Renal cortical epithelial cell (primary cell): ENCODE data around the gene TEX10. TPM values are rescaled to one million over a fixed set of nuclear protein-coding genes. Genes with fewer than 3 reads are reported as not detected.
"Not testable (repeated sequence)": the region's sequence is repeated elsewhere in the genome, so short reads cannot be mapped to it uniquely, and the experiment has no call there.

Experiments used
- DNase-seq: peaks from one replicate; pipeline ENCODE4 v3.0.0-alpha.2; 2011; ENCODE audit warnings: low read depth
- total RNA-seq: library from RNA; depleted of rRNA; stranded (reverse); fragments of >200 nt; gene quantifications from 2 replicates; pipeline ENCODE4 v1.2.3, GENCODE V29; 2014

The TEX10 gene
- total RNA-seq, 1 donor from 2014 or later = 29.3 TPM

DNA sequence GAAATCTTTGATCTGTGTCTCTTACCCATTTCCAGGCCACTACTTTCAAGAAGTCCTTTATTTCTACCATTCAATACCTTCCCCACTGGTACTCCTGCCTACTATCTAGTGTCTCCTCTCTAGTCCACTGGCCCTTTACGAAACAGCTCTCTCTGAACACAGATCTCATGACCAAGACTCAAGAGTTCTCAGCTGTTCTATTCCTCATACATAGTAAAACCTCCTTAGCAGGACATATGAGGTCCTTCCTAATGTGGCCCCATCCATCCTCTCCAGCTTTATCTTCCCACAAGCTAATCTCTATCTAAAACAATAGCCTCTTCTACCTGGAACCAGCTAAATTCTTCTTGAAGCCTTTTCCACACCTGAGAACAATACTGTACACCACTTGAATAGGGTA lies 2.6 kb downstream of the TEX10 start:
- no peak for DNase-seq

DNA sequence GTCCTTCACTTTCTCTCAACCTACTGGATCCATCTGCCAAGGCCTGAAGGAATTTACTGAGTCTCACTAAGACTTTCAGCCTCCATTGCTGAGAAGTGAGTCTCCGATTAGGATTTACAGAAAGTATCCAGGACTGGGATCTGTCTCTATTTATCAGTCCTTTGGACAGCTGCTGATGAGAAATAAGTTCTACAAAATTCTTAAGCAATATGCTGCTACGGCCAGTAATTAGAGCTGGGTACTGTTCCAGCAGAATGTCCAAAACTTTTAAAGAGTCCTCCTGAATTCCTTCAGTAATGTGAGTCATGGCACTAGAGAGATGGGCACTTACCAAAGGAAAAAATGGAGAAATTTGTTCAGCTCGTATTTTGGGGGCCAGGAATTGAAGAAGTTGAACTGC lies 5.9 kb downstream of the TEX10 start:
- no peak for DNase-seq

DNA sequence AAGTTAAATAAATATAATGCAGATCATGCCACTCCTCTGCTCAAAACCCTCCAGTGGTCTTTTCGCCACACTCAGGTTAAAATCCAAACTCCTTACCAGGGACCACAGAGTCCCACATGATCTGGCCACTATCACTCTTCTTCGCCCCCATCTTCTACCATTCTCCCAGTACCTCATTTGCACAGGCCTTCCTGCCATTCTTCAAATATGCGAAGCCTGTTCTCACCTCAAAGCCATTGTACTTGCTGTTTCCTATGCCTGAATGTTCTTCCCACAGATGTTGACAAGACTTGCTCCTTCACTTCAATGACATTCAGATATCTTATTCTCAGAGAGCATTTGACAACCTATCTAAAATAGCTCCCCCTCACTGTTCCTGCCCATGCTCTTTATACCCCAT lies 10.9 kb downstream of the TEX10 start:
- DNase-seq = no peak

DNA sequence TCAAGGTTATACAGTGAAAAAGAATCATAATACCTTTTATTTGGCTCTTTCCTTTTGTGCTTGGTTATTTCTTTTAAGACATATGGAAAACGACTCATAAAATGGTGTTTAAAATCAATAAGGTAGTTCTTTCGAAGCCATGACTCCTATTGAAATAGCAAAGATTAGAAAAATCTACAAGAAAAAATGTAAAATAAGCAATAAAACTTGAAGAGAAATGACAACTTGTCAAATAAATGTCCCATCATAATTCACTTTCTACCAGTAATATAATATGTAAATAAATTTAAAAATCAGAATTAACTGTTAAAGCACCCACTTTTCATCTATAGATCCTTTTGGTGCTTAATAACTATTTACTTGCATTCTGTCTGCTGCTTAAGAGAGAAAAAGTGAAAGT lies 12.5 kb downstream of the TEX10 start:
- no peak for DNase-seq

DNA sequence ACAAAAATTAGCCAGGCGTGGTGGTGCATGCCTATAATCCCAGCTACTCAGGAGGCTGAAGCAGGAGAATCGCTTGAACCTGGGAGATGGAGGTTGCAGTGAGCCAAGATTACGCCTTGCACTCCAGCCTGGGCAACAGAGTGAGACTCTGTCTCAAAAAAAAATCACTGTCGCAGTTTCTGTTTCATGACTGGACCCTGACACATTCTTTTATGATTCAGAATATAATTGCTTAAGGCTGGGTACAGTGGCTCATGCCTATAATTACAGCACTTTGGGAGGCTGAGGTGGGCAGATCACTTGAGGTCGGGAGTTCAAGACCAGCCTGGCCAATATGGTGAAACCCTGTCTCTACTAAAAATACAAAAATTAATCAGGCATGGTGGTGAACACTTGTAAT lies 14.0 kb downstream of the TEX10 start:
- DNase-seq = not testable (repeated sequence)

DNA sequence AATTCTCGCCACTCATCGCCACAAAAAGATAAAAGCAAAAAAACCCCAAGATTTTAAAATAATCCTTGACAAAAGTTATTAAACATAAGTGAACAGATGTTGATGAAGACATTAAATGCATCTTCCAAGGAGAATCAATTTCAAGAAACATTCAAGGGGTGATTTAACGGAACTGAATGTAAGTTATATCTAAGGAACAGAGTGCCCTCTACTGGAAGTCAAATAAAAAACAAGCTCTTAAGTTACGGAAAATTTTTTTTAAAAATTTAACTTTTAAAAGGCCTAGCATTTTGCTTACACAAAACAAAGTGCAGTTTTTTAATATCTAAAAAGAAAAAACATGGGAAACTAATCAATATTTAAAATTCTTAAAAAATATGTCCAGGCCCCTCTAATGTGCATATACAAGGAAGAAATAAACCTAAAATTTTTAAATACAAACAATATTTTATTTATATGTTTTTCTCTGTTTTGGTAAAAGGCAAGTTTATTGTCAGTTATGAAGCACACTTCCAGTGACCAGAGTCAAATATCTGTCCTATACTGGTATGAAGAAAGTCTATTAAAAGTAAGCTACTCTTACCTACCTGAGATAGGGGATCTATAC lies 28.0 kb downstream of the TEX10 start:
- peak; percentile 69 for DNase-seq

DNA sequence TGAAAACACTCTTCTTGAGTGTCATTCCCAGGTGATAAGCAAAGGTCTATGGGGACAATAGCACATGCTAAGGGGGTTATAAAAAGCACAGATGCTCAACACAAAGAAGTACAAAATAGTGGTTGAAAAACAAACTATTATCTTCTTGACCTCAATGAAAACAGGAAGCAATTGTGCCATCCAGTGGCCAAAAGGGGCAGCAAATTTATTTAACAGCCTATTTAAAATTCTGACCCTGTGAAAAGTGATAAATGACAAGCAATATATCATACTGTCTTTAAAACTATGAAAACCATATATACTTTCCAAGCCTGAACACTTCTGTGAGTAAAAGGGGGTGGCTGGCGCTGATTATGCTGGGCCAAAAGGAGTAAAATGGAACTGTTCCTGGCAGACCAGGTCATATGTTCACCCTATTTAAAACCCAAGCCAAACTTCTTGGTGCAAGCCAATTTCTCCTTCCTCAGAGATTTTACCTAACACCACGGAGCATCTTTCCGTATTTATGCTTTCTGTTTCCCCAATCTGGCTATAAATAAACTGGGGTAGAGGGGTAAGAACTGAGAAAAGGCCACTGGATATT lies 29.7 kb downstream of the TEX10 start:
- peak; percentile 58 for DNase-seq

DNA sequence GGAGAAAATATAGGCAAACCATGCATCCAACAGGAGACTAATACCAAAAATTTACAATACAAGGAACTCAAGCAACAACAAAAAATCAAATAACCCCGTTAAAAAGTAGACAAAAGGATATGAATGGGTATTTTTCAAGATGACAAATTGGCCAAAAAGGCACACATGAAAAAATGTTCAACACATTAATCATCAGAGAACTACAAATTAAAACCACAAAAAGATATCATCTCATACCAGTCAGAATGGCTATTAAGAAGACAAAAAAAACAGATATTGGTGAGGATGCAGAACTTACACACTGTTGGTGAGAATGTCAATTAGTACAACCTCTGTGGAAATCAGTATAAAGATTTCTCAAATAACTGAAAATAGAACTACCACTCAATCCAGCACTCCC lies 35.0 kb downstream of the TEX10 start:
- DNase-seq = no peak

DNA sequence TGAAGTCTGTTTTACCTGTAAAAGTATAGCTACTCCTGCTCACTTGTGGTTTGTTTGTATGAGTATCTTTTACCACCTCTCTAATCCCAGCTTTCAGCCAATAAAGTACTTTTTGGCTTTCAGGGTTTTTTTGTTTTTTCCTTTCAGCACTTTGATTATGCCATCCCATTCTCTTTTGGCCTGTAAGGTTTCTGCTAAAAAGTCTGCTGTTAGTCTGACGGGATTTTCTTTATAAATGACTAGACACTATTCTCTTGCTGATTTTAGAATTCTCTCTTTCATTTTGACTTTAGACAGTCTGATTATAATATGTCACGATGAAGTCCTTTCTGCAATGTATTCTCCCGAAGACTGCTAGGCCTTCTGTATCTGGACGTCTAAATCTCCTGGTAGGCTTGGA lies 37.2 kb downstream of the TEX10 start:
- DNase-seq = no peak

DNA sequence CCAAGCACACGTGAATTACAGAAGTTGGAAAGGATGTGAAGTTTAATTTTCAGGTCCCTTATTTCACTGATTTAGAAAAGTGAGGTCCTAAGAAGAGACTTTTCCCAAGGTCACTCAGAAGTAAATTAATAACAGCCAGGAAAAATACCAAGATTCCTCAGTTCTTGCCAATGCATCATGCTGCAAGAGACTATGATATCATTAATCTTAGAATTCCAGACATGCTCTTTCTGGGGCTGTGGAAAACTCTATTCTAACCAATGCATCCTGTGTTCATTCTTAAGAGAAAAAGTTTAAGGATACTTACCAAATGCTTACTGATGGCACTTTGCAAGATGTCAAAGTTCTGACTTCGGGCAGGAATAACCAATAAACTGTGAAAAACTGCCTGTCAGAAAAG lies 42.8 kb downstream of the TEX10 start:
- DNase-seq = peak; percentile 14

DNA sequence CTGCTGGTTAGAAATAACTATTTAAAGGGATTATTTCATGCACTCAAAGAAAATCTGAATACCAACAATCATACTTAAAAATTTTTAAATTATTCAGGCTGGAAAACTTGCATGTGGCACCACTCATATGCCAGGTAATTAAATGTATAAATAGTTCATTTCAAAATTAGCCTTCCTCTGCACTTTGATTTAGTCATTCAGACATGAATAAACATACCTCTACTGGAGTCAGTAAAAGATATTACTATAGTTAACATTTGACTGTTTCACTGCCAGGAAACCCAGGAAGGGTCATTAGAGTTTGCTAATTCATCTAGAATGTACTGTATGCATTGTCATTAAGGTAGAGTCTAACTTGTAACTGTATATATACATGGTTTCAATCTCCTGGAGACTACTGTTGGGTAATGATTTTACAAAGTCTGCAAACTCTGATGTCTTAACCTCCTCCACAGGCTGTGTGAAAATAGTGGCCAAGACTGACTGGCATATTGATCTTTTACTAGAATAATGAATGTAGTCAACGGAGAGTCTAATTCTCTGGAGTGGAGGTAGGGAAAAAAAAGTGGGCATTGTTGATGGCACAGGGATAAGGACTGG lies 43.7 kb downstream of the TEX10 start:
- DNase-seq = peak; percentile 3

DNA sequence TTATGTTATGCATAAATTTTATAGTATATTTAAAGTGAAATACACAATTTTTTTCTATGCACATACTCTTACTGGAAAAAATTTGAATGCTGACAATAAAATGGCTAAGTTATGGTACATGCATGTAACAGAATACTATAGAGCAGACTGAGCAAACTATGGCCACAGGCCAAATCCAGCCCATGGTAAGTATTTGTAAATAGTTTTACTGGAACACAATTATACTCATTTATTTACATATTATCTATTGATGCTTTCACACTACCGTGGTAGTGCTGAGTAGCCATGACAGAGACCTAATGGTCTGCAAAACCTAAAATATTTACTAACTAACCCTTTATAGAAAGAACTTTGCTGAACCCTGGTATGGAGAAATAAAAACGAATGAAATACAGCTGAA lies 45.7 kb downstream of the TEX10 start:
- DNase-seq = no peak

DNA sequence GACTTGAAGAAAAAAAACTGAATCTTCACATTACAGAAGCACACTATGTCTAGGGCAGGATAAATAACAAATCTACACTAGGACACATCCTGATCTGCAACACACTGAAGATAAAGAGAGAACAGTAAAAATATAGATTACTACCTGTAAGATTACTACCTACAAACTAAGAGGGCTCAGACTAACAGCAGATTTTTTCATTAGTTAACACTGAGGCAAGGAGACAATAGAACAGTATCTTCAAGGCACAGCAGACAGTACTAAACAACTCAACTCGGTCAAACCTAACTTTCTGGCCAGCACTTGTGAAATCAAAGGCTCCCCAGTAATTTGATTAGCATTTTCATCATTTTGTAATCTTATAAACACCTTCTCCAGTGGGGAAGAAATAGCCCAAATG lies 46.5 kb downstream of the TEX10 start:
- no peak for DNase-seq

DNA sequence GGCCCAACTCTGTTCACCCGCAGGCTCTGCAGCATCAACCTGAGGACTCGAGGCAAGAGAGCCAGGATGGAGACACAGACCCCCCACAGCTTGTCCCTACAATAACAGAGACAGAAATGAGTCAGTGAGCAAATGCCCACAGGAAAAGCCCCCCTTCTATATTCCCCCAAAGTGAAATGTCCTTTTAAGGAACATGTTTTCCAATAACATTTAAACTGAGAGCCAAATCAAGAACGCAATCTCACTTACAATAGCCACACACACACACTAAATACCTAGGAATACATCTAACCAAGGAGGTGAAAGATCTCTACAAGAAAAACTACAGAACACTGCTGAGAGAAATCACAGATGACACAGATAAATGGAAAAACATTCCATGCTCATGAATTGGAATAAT lies 49.0 kb downstream of the TEX10 start:
- DNase-seq = no peak

DNA sequence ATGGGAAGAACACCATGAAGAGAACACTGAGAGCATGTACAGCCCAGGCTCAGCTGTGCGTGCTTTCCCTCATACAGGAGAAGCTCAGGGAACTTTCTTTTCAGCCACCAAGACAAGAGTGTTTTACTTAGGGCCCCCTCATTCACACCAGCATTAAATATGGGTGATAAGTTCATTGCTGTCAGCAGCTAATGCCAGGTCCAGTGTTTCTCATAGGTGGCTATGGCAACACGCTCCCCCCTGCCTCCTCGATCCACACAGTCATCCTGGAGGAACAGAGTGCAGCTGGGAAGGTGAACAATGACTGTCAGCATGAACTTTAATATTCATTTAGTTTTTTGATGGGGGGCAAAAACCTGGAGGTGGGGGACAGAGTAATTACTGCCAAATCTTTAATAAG lies 54.4 kb downstream of the TEX10 start:
- DNase-seq = no peak

DNA sequence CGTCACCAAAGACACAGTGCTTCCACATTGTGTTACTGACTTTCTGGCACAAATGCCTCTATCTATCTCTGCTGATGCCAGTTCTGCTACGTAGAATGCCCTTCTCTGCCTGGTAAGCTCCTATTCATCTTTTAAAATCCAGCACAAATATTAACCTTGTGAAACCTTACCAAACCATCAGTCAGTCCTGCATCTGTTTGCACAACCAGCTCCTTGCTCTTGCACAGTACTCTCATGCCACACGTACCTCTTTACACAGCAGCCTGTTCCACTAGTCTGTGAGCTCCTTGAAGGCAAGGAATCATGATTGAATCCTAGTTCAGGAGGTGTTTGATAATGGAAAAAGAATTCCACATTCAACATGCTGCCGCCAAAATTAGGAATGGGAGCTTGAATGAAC lies 56.3 kb downstream of the TEX10 start:
- DNase-seq = no peak

DNA sequence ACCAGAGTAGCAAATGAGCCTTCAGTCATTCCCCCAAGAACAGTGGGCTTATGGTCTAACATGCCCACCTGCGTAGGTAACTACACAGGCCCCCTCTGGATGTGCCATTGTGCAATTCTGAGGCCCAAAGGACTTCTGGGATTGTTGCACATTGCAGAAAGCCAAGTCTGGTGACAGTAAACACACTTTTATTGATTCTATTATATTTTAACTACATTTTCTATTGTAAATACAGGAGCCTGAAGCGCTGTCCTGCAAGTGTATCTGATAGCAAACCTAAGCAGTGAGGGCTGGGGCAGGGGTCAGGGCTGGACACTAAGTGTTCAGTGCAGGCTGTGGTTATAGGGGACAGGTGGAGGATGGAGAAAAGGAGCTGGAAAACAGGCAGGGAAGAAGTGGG lies 57.5 kb downstream of the TEX10 start:
- DNase-seq = no peak

DNA sequence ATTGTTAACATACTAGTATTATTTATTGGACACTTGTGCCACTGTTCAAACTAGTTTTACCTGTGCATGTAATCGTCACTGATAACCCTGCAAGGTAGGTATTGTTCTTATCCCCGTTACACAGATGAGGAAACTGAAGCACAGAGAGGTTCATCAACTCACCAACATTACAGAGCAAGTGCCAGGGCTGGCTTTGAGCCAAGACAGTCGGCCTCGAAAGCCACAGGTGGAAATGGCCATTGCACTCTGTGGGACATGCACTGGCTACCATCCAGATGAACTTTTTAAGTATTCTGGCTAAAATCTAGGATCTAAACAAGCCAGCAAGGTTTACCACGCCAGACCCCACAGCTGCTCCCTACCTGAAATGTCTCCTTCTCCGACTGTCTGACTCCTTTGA lies 57.9 kb downstream of the TEX10 start:
- DNase-seq = no peak

DNA sequence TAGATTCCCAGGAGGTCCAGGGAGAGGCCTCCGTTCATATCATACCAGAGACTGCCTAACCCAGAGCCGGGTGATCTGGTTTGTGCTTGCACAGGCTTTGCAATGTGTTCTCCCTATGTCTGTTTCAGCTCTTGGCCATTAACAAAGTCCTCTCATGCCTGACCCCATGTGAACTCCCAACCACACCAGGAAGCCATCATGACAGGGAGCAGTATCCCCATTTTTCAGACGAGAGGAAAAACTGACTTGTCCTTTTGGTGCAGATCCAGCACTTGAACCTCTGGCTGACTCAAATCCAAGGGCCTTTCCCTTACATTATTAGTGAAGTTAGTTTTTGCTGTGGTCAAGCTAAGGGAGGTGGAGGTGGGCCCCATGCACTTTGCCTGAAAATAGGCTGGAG lies 58.4 kb downstream of the TEX10 start:
- DNase-seq = no peak

DNA sequence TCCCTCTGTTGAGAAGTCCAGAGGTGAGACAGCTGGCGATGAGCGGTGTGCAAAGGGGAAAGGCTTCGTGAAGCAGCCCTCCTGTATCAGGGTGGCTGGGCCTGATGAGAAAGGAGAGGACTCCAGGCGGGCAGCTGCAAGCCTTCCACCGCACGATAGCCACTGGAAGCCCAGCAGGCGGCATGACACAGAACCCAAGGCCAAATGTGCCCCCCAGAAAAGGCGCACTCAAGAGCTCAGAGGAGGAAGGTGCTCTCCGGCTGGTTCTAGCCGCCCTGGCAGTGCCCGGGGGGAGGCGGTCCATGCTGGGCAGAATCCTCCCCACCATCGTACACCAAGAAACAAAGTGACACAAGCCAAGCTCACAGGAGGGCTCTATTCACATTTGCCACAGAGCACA lies 60.3 kb downstream of the TEX10 start:
- no peak for DNase-seq

DNA sequence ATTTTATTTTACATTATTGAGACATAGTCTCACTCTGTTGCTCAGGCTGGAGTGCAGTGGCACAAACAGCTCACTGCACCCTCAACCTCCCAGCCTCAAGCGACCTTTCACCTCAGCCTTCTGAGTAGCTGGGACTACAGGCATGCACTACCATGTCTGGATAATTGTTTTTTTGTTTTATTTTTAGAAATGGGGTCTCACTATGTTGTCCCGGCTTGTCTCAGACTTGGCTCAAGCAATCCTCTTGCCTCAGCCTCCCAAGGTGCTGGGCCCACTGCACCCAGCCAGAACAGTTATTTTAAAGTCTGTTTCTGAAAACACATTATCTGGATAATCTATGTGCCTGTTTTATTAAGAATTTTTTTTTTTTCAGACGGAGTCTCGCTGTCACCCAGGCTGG lies 62.0 kb downstream of the TEX10 start:
- no peak for DNase-seq

DNA sequence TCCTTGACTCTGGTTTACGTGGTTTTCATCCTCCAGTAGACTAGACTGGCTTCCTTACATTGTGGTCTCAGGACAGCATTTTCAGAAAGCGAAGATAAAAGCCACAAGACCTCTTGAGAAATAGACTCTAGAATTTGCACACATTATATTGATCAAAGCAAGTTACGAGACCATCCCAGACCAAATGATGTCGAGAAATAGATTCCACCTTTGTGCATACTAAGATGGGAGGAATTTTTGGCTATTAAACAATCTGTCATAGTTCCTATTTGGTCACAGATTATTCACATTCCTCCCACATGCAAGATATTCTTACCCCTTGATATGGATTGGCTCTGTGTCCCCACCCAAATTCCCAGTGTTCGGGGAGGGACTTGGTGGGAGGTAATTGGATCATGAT lies 65.6 kb downstream of the TEX10 start:
- DNase-seq = no peak

DNA sequence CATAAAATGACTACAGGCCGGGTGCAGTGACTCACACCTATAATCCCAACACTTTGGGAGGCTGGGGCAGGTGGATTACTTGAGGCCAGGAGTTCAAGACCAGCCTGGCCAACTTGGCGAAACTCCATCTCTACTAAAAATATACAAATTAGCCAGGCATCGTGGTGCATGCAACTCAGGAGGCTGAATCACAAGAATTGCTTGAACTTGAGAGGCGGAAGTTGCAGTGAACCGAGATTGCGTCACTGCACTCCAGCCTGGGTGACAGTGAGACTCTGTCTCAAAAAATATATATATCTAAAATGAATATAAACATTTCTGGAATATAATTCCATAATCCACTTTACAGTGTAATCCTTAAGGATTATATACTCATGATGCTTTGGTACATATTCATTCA lies 66.5 kb downstream of the TEX10 start:
- no peak for DNase-seq

DNA sequence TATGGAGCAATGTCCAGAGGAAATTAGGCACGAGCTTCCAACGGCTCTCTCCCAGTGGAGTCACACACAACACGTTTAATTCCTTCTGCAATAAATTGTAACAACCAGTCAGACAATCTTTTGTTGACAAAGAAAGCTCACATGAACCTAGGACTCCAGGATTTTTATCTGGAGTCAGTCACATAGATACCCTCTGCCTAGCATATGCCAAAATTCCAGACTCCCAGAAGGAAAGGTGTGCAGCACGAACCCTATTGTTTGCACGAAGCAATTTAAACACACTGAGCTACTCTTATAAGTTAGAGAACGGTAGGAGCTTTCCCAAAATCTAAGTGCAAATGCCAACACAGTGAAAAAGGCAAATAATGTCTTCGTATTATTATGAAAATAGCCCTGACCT lies 67.1 kb downstream of the TEX10 start:
- DNase-seq = no peak
